Lung (tissue), 12 donors: ENCODE data around the gene EML1. TPM values are rescaled to one million over a fixed set of nuclear protein-coding genes. Genes with fewer than 3 reads are reported as not detected.

Experiments used
- ATAC-seq: fragments of 200-7000 bp; cut with Tn5 transposase; one replicate; pipeline ENCODE4 v1.9.1; 2020; ENCODE audit warnings: moderate number of reproducible peaks; ENCODE audit not compliant: insufficient read depth, low FRiP score
- DNase-seq, 3 donors: peaks; one replicate each; pipeline ENCODE4 v3.0.0-alpha.2; 2013 to 2017
- H3K27ac ChIP-seq, 2 donors: one replicate each; pipeline ENCODE4 v1.5.1; 2013; ENCODE audit warnings: mild to moderate bottlenecking in 2 of 2, moderate library complexity in 2 of 2, control low read depth in 1 of 2, inconsistent platforms in 1 of 2, low read depth in 1 of 2, low read length in 1 of 2
- H3K27me3 ChIP-seq, 3 donors: one replicate each; pipeline ENCODE4 v1.5.1; 2013; ENCODE audit warnings: low read length in 2 of 3; ENCODE audit not compliant: control insufficient read depth in 3 of 3, insufficient read depth in 3 of 3
- H3K36me3 ChIP-seq, 4 donors: one replicate each; pipeline ENCODE4 v1.5.1; 2013; ENCODE audit warnings: low read length in 4 of 4, mild to moderate bottlenecking in 1 of 4, moderate library complexity in 1 of 4; ENCODE audit not compliant: control insufficient read depth in 4 of 4, insufficient read depth in 4 of 4
- H3K4me1 ChIP-seq, 5 donors: one replicate each; pipeline ENCODE4 v1.5.1; 2013; ENCODE audit warnings: low read length in 5 of 5, mild to moderate bottlenecking in 2 of 5, moderate library complexity in 1 of 5; ENCODE audit not compliant: control insufficient read depth in 5 of 5, insufficient read depth in 5 of 5
- H3K4me3 ChIP-seq: one replicate; pipeline ENCODE4 v1.5.1; 2013; ENCODE audit warnings: mild to moderate bottlenecking, control low read depth, moderate library complexity
- H3K9ac ChIP-seq, 2 donors: one replicate each; pipeline ENCODE4 v1.5.1; 2013; ENCODE audit warnings: low read length in 2 of 2, control low read depth in 1 of 2; ENCODE audit not compliant: insufficient read depth in 1 of 2
- H3K9me3 ChIP-seq, 4 donors: one replicate each; pipeline ENCODE4 v1.5.1; 2013; ENCODE audit warnings: low read length in 3 of 4, mild to moderate bottlenecking in 1 of 4, moderate library complexity in 1 of 4; ENCODE audit not compliant: control insufficient read depth in 4 of 4, insufficient read depth in 3 of 4
- CTCF ChIP-seq: IDR thresholded peaks from 2 replicates; pipeline ENCODE4 v1.5.1; 2012; ENCODE audit warnings: mild to moderate bottlenecking; ENCODE audit errors: control extremely low read depth, extremely low read depth
- WGBS, 2 donors: extraction: QIAGEN DNeasy Blood & Tissue Kit; methylation state at CpG; one replicate each; pipeline ENCODE4 v1.1.7; 2013; 5-methylcytosine and 5-hydroxymethylcytosine counted together
- polyA plus RNA-seq, 2 donors: library from polyadenylated mRNA; stranded (reverse); fragments of 200-250 nt; gene quantifications; one replicate each; pipeline ENCODE4 v1.2.1, GENCODE V29; 2013
- total RNA-seq, 2 donors: library from RNA; depleted of rRNA in 1 of 2; stranded (reverse); fragments of >200 nt in 1 of 2; gene quantifications; one replicate each; pipeline ENCODE4 v1.2.1, GENCODE V29; 2014 to 2021
- donor health status: control.
- donor health status: control.
- donor health status: Bipolar disorder and iron deficiency.
- donor health status: healthy.
- donor health status: DM: yes; HTN: yes; CAD: no.

The EML1 gene
- total and polyA plus RNA-seq, 4 donors = 6.7 to 88.0 (median 22.8) TPM

- H3K4me3 ChIP-seq = no peak overlapping the region
- H3K27me3 ChIP-seq = no peaks in the 10 kb centered on the region
- no peak overlapping the region for H3K9ac ChIP-seq
- TF ChIP-seq CTCF = no peak
- DNase-seq (no peak), ATAC-seq (no peak)
- no peaks in the 10 kb centered on the region for H3K36me3 ChIP-seq
- H3K27ac ChIP-seq = peak overlapping the region in 1 of 2 donors; percentile 40
- H3K9me3 ChIP-seq = no peaks in the 10 kb centered on the region
- 81 to 89% methylated on average over 5 of the region's 5 CpGs for WGBS, 2 donors
- H3K4me1 ChIP-seq = peaks cover 0 to 15% (median 7%) of the 10 kb centered on the region in 5 donors
Observed at GRCh38 chr14:99808154-99808505, 14.9 kb downstream of the EML1 start.

- H3K27ac ChIP-seq = no peak overlapping the region
- no peak overlapping the region for H3K9ac ChIP-seq
- ATAC-seq = no peak
- TF ChIP-seq CTCF = no peak
- H3K36me3 ChIP-seq = no peaks in the 10 kb centered on the region
- no peak for DNase-seq
- no peak overlapping the region for H3K4me3 ChIP-seq
- no peaks in the 10 kb centered on the region for H3K27me3 ChIP-seq
- peaks cover 0 to 15% (median 7%) of the 10 kb centered on the region in 5 donors for H3K4me1 ChIP-seq
- no peaks in the 10 kb centered on the region for H3K9me3 ChIP-seq
- WGBS, 2 donors = 74 to 82% methylated on average over 3 of the region's 3 CpGs
Observed at GRCh38 chr14:99808515-99808914, 15.3 kb downstream of the EML1 start.

GRCh38 chr14:99809360-99809759, 16.1 kb downstream of the EML1 start:
- Histone ChIP-seq H3K9ac (no peak overlapping the region), H3K4me1 (peaks cover 0 to 15% (median 7%) of the 10 kb centered on the region in 5 donors), H3K9me3 (no peaks in the 10 kb centered on the region), H3K36me3 (no peaks in the 10 kb centered on the region), H3K27ac (peak overlapping the region in 1 of 2 donors; percentile 32), H3K27me3 (no peaks in the 10 kb centered on the region), H3K4me3 (no peak overlapping the region)
- ATAC-seq (peak; percentile 45), DNase-seq (peak; percentile 66 to 90 (median 87))
- whole genome bisulfite sequencing, 2 donors = 64 to 80% methylated on average over 9 of the region's 9 CpGs
- no peak for TF ChIP-seq CTCF
